ENCODE results near the gene FAM227B.
"Not testable (repeated sequence)": the region's sequence is repeated elsewhere in the genome, so short reads cannot be mapped to it uniquely, and the experiment has no call there.

FAM227B gene, protein sequence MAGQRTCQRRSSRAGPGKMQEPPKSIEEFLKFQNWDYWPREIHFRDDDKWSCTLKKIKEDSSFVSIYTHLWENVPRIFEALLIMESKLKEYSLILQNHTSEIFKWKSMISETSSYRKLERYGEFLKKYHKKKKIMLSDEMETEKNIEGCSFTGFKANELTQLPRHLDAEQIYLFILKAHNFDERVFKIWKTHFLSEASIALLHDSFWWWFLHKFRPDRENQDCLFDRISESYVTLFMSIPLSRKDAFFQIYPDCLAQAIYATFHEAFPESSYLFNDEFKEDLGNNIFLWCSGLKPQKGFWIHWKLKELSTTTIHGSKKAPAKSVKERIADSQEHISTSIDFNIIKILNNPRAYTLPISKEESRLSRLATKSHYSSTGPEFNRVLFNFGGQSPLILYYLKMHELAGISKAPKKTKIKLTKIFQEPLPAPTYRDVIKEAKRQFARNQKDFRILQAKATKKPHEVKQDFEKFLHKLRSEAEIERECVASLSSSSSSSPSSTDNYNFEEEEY

DNA sequence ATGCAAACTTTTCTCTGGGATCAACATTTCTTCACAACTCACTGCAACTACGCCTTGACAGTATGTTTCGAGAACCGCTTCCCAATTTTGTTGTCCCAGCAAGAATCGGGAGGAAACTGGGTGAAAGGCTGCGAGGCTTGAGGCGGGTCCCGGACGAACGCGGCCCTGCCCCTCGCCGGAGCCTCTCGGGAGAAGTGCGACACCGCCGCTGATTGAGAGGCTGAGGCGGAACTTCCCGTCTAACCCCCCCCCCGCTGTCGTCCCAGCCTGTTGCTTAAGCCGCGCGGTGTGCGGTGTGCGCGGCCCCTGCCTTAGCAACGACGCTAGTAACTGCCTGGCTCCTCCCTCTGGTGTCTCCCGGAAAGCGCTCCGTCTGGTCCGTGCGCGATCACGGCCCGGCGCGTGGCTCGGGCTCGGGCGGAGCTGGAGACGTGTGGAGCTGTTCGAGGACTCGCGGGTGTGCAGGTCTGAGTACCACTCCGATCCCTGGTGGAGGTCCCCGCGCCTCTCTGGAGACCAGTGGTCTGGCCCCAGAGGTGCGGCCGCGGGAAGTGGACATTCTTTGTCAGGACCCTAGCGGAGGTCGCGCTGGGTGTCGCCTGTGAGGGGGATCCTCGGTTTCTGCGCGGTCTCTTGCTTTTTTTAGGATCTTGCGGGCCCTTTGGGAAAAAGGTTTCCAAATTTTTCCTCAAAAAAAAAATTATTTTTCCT lies at the start of gene FAM227B, which contains the start of gene DTWD1:
FAM227B (minus strand) TSS at position 161 of the 711 bp plus-strand sequence. CDS start 5,647 bp downstream, outside the sequence.
DTWD1 (plus strand) TSS at position 391 of the 711 bp plus-strand sequence. CDS start 4,120 bp downstream, outside the sequence.
- peak; percentile 75 to 90 (median 88) for DNase-seq (ENCODE audit: low read depth in 3 of 3)

DNA sequence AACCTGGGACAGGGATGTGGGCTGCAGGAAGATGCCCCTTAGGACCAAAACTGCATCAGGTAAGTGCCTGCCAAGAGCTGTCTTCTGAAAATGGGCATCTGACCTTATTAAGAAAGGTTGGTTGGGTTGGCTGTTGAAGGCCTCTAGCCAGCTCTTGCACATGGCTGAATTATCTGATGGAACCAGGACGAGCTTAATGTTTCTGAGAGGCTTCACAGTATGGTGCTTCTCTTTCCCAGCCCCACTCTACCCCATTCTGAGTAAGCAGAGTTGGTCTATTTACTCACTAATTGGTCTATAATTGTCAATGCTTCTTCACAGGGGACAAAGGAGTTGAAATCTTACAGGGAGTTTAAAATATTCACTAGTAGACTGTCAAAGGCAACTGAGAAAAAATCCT lies 48.7 kb upstream of the FAM227B start:
- no peak for DNase-seq (ENCODE audit: low read depth in 3 of 3)

GRCh38 chr15:49666486-49666885 lies 45.9 kb upstream of the FAM227B start:
- not testable (repeated sequence) for DNase-seq (ENCODE audit: low read depth in 3 of 3)

GRCh38 chr15:49664716-49665115 lies 44.1 kb upstream of the FAM227B start:
- no peak for DNase-seq (ENCODE audit: low read depth in 3 of 3)

DNA sequence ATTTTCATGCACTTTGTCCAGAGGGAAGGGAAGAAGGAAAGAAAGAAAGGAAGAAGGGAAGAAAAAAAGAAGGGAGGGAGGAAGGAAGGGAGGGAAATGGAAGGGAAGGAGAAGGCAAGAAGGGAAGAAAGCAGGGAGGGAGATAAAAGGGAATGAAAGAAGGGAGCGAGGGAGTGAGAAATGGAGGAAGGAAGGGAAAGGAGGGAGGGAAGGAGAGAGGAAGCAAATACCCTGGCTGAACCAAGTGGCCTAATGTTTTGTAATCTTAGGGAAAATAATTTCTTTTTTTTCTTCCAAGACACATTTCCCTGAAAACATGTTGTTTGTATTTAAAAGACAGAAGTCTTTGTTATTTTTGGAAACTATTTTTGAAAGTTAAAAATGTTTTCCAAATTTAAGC lies 36.1 kb upstream of the FAM227B start:
- no peak for DNase-seq (ENCODE audit: low read depth in 3 of 3)

DNA sequence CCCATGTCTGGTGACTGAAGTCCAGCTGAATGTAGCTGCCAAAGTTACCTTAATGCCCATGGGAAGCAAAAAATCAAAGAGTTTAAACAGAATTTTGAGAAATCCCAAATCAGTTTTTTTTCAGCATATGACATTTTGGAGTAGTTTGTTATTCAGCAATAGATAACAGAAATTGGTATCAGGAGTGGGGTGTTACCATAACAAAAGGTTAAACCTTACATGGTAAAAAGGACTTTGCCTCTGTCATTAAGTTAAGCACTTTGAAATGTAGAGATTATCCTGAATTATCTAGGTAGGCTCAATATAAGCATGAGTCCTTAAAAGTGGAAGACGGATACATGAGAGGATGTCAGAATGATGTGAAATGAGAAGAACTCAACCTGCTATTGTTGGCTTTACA lies 32.3 kb upstream of the FAM227B start:
- no peak for DNase-seq (ENCODE audit: low read depth in 3 of 3)

- DNase-seq (ENCODE audit: low read depth in 3 of 3): no peak
These were observed 30.1 kb upstream of the FAM227B start for GRCh38 chr15:49650676-49651075.

DNA sequence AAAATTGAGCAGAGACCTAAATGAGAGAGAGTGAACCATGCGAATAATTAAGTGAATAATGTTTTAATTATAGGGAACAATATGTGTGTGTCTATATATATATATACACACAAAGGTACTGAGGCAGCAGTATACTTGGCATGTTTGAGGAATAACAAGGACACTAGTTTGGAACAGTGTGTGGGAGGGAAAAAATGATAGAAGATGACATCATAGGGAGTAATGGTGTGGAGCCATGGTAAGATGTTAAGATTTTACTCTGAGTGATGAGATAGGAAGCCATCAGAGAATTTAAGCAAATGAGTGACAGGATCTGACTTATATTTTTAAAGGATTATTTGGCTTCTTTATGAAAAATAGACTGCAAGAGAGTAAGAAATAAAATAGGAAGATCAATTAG lies 29.4 kb upstream of the FAM227B start:
- DNase-seq (ENCODE audit: low read depth in 3 of 3): no peak

DNA sequence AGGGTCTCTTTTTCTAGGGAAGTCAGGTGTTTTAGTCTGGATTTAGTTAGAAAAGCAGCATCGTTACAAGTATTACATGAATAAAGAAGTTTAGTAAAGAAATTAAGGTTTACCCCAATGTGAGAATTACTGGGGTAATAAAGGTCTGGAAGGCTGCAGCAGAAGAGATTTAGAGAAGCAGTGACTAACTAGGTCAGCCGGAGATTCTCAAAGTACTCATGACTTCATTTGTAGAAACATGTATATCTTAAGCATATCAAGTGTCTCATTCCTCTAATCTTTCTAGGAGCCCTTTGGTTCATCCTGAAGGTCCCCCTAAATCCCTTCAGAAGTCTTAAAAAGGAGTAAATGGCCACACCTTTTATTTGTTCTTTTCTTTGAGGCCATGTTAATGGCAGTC lies 26.3 kb upstream of the FAM227B start:
- no peak for DNase-seq (ENCODE audit: low read depth in 3 of 3)

DNA sequence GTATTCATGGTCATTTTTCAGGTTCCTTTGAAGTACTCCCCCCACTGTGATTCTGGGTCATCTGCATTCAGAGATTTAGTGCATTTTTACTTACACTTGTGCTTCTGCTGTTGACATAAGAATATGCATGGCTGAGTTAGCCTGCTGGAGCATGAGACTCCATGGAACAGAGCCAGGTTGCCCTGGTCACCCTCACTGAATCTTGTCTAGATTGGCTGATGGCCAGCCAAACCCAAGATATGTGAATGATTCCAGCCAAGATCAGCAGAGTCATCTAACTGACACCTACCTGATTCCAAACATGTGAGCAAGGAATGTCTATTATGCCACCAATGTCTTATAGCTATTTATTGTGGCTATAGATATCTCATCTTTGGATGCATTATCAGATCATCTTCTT lies 25.3 kb upstream of the FAM227B start:
- DNase-seq (ENCODE audit: low read depth in 3 of 3): no peak

- DNase-seq (ENCODE audit: low read depth in 3 of 3): no peak
These were observed 24.7 kb upstream of the FAM227B start for GRCh38 chr15:49645277-49645676.

DNA sequence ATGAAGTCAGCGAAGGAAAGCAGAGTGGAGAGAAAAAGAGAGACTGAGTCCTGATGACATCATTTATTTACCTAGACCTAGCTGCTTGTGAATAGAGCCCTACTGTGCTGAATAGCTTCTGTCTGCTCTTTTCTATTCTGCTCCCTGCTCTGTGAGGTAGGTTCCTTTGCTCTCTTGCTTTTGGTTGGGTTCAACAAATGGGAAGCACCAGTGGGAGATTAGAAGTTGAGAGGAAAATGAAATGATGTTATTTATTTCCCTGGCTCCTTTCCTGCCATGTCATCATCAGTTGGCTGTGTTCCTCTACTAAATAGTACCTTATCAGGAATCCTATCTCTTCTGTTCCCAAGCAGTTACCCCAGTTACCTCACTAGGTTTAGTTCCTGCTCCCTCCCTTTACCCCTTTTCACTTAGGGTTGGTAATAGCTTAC lies 23.8 kb upstream of the FAM227B start:
- DNase-seq (ENCODE audit: low read depth in 3 of 3): no peak

GRCh38 chr15:49637857-49638256 lies 17.2 kb upstream of the FAM227B start:
- no peak for DNase-seq (ENCODE audit: low read depth in 3 of 3)

GRCh38 chr15:49628379-49628778 lies 7.8 kb upstream of the FAM227B start:
- DNase-seq (ENCODE audit: low read depth in 3 of 3): no peak

DNA sequence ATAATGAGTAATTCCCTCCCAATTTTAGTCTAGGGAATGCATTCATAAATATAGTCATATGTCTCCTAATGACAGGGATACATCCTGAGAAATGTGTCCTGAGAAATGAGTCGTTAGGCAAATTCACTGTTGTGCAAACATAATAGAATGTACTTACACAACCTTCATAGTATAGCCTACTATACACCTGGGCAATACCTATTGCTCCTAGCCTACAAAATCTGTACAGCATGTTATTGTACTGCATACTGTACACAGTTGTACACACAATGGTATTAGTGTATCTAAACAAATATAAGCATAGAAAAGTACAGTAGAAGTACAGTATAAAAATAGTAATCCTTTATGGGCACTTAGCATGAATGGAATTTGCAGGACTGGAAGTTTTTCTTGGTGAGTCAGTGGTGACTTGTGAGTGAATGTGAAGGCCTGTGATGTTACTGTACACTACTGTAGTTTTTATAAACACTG lies 6.8 kb upstream of the FAM227B start:
- no peak for DNase-seq (ENCODE audit: low read depth in 3 of 3)

GRCh38 chr15:49625460-49626036 lies 4.9 kb upstream of the FAM227B start:
- no peak for DNase-seq (ENCODE audit: low read depth in 3 of 3)

- no peak for DNase-seq (ENCODE audit: low read depth in 3 of 3)
These were observed 3.4 kb upstream of the FAM227B start for GRCh38 chr15:49624056-49624455.

GRCh38 chr15:49622561-49622960 lies 1.9 kb upstream of the FAM227B start:
- no peak for DNase-seq (ENCODE audit: low read depth in 3 of 3)

DNA sequence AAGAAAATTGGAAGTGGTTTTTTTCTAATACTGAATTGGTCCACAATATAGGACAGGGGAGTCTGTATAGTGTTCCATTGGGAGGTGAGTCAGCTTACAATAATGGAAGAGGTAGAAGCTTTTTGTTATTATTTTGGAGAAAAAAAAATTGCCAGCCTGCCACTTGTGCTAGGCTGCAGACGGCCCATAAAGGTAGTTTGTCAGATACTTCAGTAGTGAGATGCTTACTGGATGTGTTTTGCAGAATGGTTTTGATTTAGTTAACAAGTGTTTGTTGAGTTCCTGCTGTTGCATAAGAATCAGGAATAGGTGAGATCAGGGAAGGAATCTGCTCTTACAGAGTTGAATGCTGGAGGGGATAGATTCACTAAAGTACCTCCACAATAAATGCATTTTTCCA lies 1.3 kb upstream of the FAM227B start:
- DNase-seq (ENCODE audit: low read depth in 3 of 3): no peak

GRCh38 chr15:49621401-49621811 lies 788 bp upstream of the FAM227B start:
- no peak for DNase-seq (ENCODE audit: low read depth in 3 of 3)

DNA sequence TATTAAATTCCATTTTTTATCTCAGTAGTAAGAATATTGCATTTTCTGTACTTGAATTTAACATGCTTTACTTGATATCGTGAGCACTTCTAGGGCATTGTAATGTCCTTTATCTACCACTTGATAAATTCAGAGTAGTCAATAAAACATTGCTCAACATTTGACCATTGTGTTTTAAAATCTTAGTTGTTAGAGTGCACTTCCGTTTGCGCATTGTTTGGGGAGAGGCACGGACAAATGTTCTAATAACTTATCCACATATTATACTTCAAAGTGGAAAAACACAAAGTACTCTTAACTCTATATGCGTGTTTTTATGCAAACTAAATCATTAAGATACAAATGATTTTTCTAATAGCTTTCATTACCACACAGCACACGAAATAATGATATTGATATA lies 419 bp downstream of the FAM227B start:
- DNase-seq (ENCODE audit: low read depth in 3 of 3): no peak

DNA sequence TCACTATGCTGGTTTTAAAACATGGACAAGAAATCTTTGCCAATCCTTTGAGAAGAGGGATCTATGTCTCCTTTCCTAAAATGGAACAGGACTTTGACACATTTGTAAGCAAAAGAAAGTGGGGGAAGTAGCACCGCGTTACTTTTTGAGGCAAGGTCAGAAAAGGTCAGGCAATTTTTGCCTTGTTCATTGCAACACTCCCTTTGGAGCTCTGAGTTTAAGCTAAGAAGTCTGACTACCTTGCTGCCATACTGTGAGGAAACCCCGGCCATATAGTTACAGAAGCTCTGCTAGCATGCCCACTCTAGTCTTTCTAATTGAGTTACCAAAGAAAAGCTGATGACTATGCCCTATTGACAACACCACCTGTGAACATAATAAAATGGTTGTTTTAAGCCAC lies 1.4 kb downstream of the FAM227B start:
- no peak for DNase-seq (ENCODE audit: low read depth in 3 of 3)

Data from stimulated activated CD4-positive, alpha-beta T cell treated with anti-CD3 and anti-CD28 coated beads, TNF-alpha, amount 100 ng/mL, for 48 hours (primary cell).